K562 (cell line): Measurements from ENCODE around the gene TMEM100. TPM values are rescaled to one million over a fixed set of nuclear protein-coding genes. Genes with fewer than 3 reads are reported as not detected.

ENCODE experiments used
- ATAC-seq: fragments of 200-7000 bp; cut with Tn5 transposase; 3 replicates; pipeline ENCODE4 v1.9.1; 2020; ENCODE audit warnings: moderate library complexity
- BruUV-seq: library from RNA; stranded (reverse); fragments of 400-500 nt; replicated peaks from 2 replicates; lab custom pipeline; 2021; lab: Mats Ljungman, UMichigan
- CTCF ChIA-PET: fragments of 300-600 bp; formaldehyde crosslinking; extraction: SDS; loops from one replicate; lab custom pipeline; 2021; ENCODE audit warnings: low intra/inter-chr PET ratio; lab: Yijun Ruan, JAX
- POLR2A ChIA-PET: fragments of 300-600, 350-650 bp; sonication (Branson Sonifier 250); formaldehyde crosslinking; extraction: SDS; loops from one replicate; lab custom pipeline; 2021; ENCODE audit warnings: antibody characterized with exemption, inconsistent platforms; lab: Yijun Ruan, JAX
- DNase-seq, 4 experiments: peaks; one replicate each; pipeline versions ENCODE4 v3.0.0 to v3.0.0-alpha.2; 2011 to 2018; ENCODE audit warnings: low spot score in 3 of 4, mixed read lengths in 3 of 4; ENCODE audit errors: extremely low read depth in 1 of 4
- FAIRE-seq: peaks from 2 replicates; lab custom pipeline; 2011; peaks lifted over from hg19 to GRCh38; lab: Jason Lieb, UNC
- H2AFZ ChIP-seq: 2 replicates; pipeline ENCODE4 v1.6.0; 2011; ENCODE audit warnings: low read depth, low read length, control low read depth, inconsistent platforms
- H3K27ac ChIP-seq: fragments of 200-600 bp; 3 replicates; pipeline ENCODE4 v1.8.0; 2011; ENCODE audit warnings: low read depth, mild to moderate bottlenecking, control low read depth, inconsistent platforms, low read length, moderate library complexity, mixed read lengths; ENCODE audit errors: extremely low read depth
- H3K27me3 ChIP-seq, 2 experiments: fragments of 300-600 bp in 1 of 2; 2 replicates in 1 of 2; 3 replicates in 1 of 2; pipeline versions ENCODE4 v1.6.0 to v1.8.0; 2011; ENCODE audit warnings: inconsistent platforms in 2 of 2, low read length in 2 of 2, mild to moderate bottlenecking in 1 of 2, mixed read lengths in 1 of 2, moderate library complexity in 1 of 2; ENCODE audit not compliant: control insufficient read depth in 2 of 2, insufficient read depth in 2 of 2
- H3K36me3 ChIP-seq: fragments of 300-600 bp; 3 replicates; pipeline ENCODE4 v1.8.0; 2011; ENCODE audit warnings: mild to moderate bottlenecking, low read length, inconsistent platforms; ENCODE audit not compliant: control insufficient read depth, insufficient read depth
- H3K4me1 ChIP-seq, 2 experiments: fragments of 200-600 bp in 1 of 2; replicated peaks in 1 of 2; 2 replicates in 1 of 2; 3 replicates in 1 of 2; pipeline versions ENCODE4 v1.5.1 to v1.8.0; 2011; ENCODE audit warnings: inconsistent platforms in 2 of 2, low read length in 2 of 2, mild to moderate bottlenecking in 1 of 2, mixed read lengths in 1 of 2, moderate library complexity in 1 of 2; ENCODE audit not compliant: control insufficient read depth in 2 of 2, insufficient read depth in 2 of 2
- H3K4me2 ChIP-seq: 2 replicates; pipeline ENCODE4 v1.6.1; 2011; ENCODE audit warnings: low read length, control low read depth, inconsistent platforms, mixed read lengths; ENCODE audit not compliant: insufficient read depth
- H3K4me3 ChIP-seq: fragments of 200-600 bp; sonication (generic), shearing (Covaris generic); 2 replicates; pipeline ENCODE4 v1.5.1; 2016; ENCODE audit warnings: control low read depth, inconsistent platforms
- H3K79me2 ChIP-seq: fragments of 200-600 bp; 3 replicates; pipeline ENCODE4 v1.8.0; 2011; ENCODE audit warnings: low read length, inconsistent platforms; ENCODE audit not compliant: control insufficient read depth, insufficient read depth
- H3K9ac ChIP-seq, 2 experiments: 2 replicates each; pipeline versions ENCODE4 v1.6.0 to v1.6.1; 2011; ENCODE audit warnings: low read depth in 2 of 2, low read length in 2 of 2, control low read depth in 1 of 2, inconsistent platforms in 1 of 2, mild to moderate bottlenecking in 1 of 2, mixed read lengths in 1 of 2; ENCODE audit not compliant: insufficient read depth in 1 of 2
- H3K9me1 ChIP-seq: one replicate; pipeline ENCODE4 v1.6.0; 2011; ENCODE audit warnings: inconsistent platforms, mild to moderate bottlenecking, low read length, moderate library complexity; ENCODE audit not compliant: control insufficient read depth, insufficient read depth
- H3K9me3 ChIP-seq: replicated peaks from 2 replicates; pipeline ENCODE4 v1.5.1; 2011; ENCODE audit warnings: low read depth, low read length, inconsistent platforms; ENCODE audit not compliant: control insufficient read depth, insufficient read depth
- H4K20me1 ChIP-seq: replicated peaks from 2 replicates; pipeline ENCODE4 v1.6.1; 2011; ENCODE audit warnings: low read length, inconsistent platforms, mixed read lengths; ENCODE audit not compliant: control insufficient read depth, insufficient read depth
- ARHGAP35 ChIP-seq: fragments of 450-650 bp; IDR thresholded peaks from 2 replicates; pipeline ENCODE4 v1.6.1; 2018; ENCODE audit not compliant: partially characterized antibody
- ARID4B ChIP-seq: sonication (generic); formaldehyde crosslinking; IDR thresholded peaks from 2 replicates; pipeline ENCODE4 v1.8.0; 2022; ENCODE audit warnings: mild to moderate bottlenecking, missing genetic modification reagents
- CBX5 ChIP-seq: IDR thresholded peaks from 2 replicates; pipeline ENCODE4 v1.6.1; 2014; ENCODE audit warnings: low read depth, borderline replicate concordance
- CEBPG ChIP-seq, 3 experiments: fragments of 200-800 bp in 1 of 3; sonication (Bioruptor generic) in 1 of 3; sonication (generic) in 1 of 3; formaldehyde crosslinking in 1 of 3; IDR thresholded peaks in 2 of 3; conservative IDR thresholded peaks in 1 of 3; 2 replicates each; pipeline versions ENCODE4 v1.6.1 to v1.8.0; 2016 to 2022; ENCODE audit warnings: missing compliant biosample characterization in 2 of 3, missing genetic modification characterization in 2 of 3, mild to moderate bottlenecking in 1 of 3, missing genetic modification reagents in 1 of 3
- CHD2 ChIP-seq: IDR thresholded peaks from 2 replicates; pipeline ENCODE4 v1.6.1; 2011; ENCODE audit warnings: low read depth, low read length
- ELF1 ChIP-seq: fragments of 200-800 bp; sonication (Bioruptor generic); IDR thresholded peaks from 2 replicates; pipeline ENCODE4 v1.6.1; 2016; ENCODE audit warnings: missing genetic modification characterization, missing compliant biosample characterization
- FOSL1 ChIP-seq: fragments of 200-800 bp; sonication (Bioruptor generic); conservative IDR thresholded peaks from 2 replicates; pipeline ENCODE4 v1.6.1; 2016; ENCODE audit warnings: missing genetic modification characterization, missing compliant biosample characterization
- FOXO4 ChIP-seq: fragments of 450-650 bp; formaldehyde crosslinking; IDR thresholded peaks from 2 replicates; pipeline ENCODE4 v1.4.0; 2020; ENCODE audit warnings: mild to moderate bottlenecking, moderate library complexity
- MTA3 ChIP-seq: fragments of 450-650 bp; formaldehyde crosslinking; IDR thresholded peaks from 2 replicates; pipeline ENCODE4 v1.6.1; 2017; ENCODE audit warnings: mild to moderate bottlenecking, borderline replicate concordance
- NRF1 ChIP-seq, 2 experiments: fragments of 450-650 bp; IDR thresholded peaks in 1 of 2; conservative IDR thresholded peaks in 1 of 2; 2 replicates each; pipeline ENCODE4 v1.6.1; 2014; ENCODE audit warnings: mild to moderate bottlenecking in 2 of 2
- ZNF232 ChIP-seq: sonication (generic); formaldehyde crosslinking; IDR thresholded peaks from 2 replicates; pipeline ENCODE4 v1.8.0; 2022; ENCODE audit warnings: mild to moderate bottlenecking, missing genetic modification reagents
- ZNF561 ChIP-seq: fragments of 450-650 bp; formaldehyde crosslinking; conservative IDR thresholded peaks from 2 replicates; pipeline ENCODE4 v1.4.0; 2020; ENCODE audit warnings: mild to moderate bottlenecking, moderate library complexity
- ZSCAN32 ChIP-seq: fragments of 450-650 bp; formaldehyde crosslinking; IDR thresholded peaks from 2 replicates; pipeline ENCODE4 v1.4.0; 2020; ENCODE audit warnings: mild to moderate bottlenecking, moderate library complexity
- WGBS: fragments of 100-300 bp; shearing (Covaris generic); methylation state at CpG from one replicate; pipeline ENCODE4 v1.1.6; 2016; ENCODE audit warnings: low coverage, mixed read lengths; ENCODE audit not compliant: insufficient coverage; ENCODE audit errors: missing lambda C conversion rate; 5-methylcytosine and 5-hydroxymethylcytosine counted together
- in situ Hi-C: fragments of 300-500 bp; cut with MboI; formaldehyde crosslinking; loops from 4 replicates; pipeline ENCODE4 v1.15.0; 2018; ENCODE audit warnings: inconsistent platforms, mixed read lengths
- intact Hi-C: fragments of 100-400 bp; cut with micrococcal nuclease; formaldehyde crosslinking; loops from 2 replicates; pipeline ENCODE4 v1.14.2; 2022
- polyA plus RNA-seq, 8 experiments: library from polyadenylated mRNA; depleted of rRNA in 4 of 8; stranded (reverse) in 5 of 8; unstranded in 3 of 8; fragments of >200 nt; fragmentation: Nextera tagmentation in 2 of 8; fragmentation: Illumina TruSeq in 1 of 8; extraction: Ambion mirVana in 2 of 8; extraction: Trizol in 1 of 8; gene quantifications; 2 replicates each; pipeline versions ENCODE4 v1.2.1 to v1.2.3, GENCODE V29; 2011 to 2014; ENCODE audit warnings: inconsistent platforms in 1 of 8, missing spikeins in 1 of 8
- total RNA-seq, 7 experiments: library from RNA; depleted of rRNA in 6 of 7; stranded (reverse); fragments of >200 nt in 6 of 7; fragmentation: Illumina TruSeq in 2 of 7; extraction: Trizol in 2 of 7; gene quantifications; 2 replicates each; pipeline versions ENCODE4 v1.2.1 to v1.2.3, GENCODE V29; 2011 to 2021; ENCODE audit warnings: low replicate concordance in 1 of 7

The TMEM100 gene
- total and polyA plus RNA-seq, 9 of the 15 experiments (the other 6 are each of a cell fraction or from before 2014, with no cell fraction given) = 0.12 to 0.50 (median 0.19) TPM

DNA sequence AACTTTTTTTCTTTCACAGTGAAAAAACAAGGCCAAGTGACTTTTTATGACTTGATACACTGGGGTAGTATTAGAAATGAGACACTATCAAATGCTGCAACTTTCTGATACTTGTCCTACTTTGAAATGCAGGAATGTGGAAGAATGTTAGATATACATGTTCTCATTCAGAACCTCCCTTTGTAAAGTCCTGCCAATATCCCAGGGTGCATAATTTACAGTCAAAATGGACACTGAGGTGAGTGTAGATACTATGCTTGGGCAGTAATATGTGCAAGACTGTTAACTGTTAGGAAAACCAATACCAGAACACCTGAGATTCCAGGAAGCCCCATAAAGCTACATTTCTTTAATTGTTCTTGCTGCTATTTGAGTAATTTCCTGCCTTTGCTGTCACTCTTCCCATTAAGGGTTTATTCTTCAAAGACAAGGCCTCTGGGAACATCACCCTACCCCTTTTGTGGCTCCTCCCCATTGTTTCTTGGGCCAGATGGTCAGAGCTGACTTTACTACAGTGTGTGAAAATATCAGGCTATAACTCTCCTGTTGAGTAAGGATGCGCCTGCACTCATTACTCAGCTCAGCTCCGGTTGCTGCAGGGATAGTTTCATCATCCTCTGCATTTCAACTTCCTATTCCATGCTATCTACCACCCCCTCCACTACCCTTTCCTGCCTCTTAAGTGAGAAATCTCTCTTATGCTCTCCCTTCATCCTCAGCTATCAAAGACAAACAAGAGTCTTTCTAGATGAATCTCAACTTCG is 48.7 kb downstream of the TMEM100 start (continued):
- TF ChIP-seq CBX5 (no peak), FOXO4 (CRISPR knock-in tag) (no peak), ARHGAP35 (no peak), MTA3 (no peak), CHD2 (no peak), NRF1 (conservative IDR thresholded peaks at IDR 0.05 in 1 of 2, IDR thresholded peaks at IDR 0.05 in 1 of 2) (0 out of 4 replicates have a peak, but pooled peaks have one; percentile 15 to 24), FOSL1 (no peak)

GRCh38 chr17:55672585-55673501 is 49.8 kb downstream of the TMEM100 start:
- Histone ChIP-seq H4K20me1 (no peaks in the 10 kb centered on the region), H3K79me2 (no peaks in the 10 kb centered on the region), H3K9me1 (no peaks in the 10 kb centered on the region), H3K4me3 (no peak overlapping the region), H3K4me1 (peaks cover 0 to 5% of the 10 kb centered on the region in 2 experiments; a peak in 1 of 5 replicates), H3K9ac (no peak overlapping the region), H3K4me2 (no peak overlapping the region), H3K27ac (no peak overlapping the region), H3K9me3 (no peaks in the 10 kb centered on the region), H3K36me3 (no peaks in the 10 kb centered on the region), H2AFZ (no peak overlapping the region), H3K27me3 (no peaks in the 10 kb centered on the region)
- CTCF ChIA-PET = no interaction called here
- intact Hi-C loops = no loop called here
- no TSS peak for BruUV-seq
- DNase-seq = no peak
- POLR2A ChIA-PET = interaction anchor here (0.6 kb wide), 1 partner anchor 180 kb away, joined by 3 read pairs; no protein-coding TSS in a partner anchor
- no peak; the same call in 2 of the 3 replicates for ATAC-seq
- WGBS = 34% methylated on average over 3 of the region's 3 CpGs
- in situ Hi-C loops = no loop called here
- no peak for FAIRE-seq
- TF ChIP-seq ZNF561 (CRISPR knock-in tag) = no peak
- 0 out of 2 replicates have a peak, but pooled peaks have one; percentile 56 for TF ChIP-seq ZSCAN32 (CRISPR knock-in tag)
- TF ChIP-seq ARID4B = no peak
- TF ChIP-seq ELF1 (tag) = no peak
- no peak for TF ChIP-seq ZNF232 (CRISPR knock-in tag)
- peak; percentile 94 for TF ChIP-seq CEBPG (CRISPR knock-in tag; IDR thresholded peaks at IDR 0.05)
- TF ChIP-seq CEBPG (tag; conservative IDR thresholded peaks at IDR 0.05 in 1 of 2, IDR thresholded peaks at IDR 0.05 in 1 of 2) = peak; percentile 99
